GM21825 (cell line): Measurements from ENCODE around the gene MUS81.

Experiments
- ATAC-seq: cut with Tn5 transposase; IDR thresholded peaks from one replicate; pipeline ENCODE4 v1.9.1; 2021; ENCODE audit warnings: mild to moderate bottlenecking, moderate library complexity; ENCODE audit not compliant: unreplicated experiment

The MUS81 gene

DNA sequence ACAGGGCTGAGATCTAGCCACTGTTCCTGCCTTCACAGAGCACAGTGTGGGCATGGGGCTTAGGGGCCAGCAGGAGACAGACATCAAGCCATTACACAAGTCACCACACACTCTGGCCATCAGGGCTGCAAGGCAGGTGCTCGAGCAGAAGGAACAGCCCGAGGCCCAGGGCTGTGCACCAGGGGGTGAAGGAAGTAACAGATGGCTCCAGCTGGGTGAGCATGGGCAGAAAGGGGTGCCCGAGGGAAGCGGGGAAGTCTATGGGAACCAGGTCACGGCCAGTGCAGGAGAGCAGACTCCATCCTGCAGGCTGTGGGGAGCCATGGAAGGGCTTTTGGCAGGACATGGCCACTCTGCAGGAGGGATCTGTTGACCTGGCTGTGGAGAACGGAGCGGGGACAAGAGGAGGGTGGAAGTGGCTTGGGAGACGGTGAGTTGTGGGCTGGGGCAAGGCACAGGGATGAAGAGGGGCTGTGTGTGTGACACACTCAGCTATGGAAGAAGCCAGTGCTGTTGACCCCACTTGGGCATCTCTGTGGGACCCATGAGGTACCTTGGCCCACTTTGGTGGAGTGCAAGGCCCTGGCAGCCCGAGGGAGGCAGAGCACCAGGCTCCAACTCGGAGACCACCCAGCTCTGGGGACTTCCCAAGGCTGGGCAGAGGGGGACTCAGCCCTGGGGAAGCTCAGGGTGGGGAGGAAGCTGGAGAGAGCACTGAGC lies 55.0 kb downstream of the MUS81 start:
- no peak for ATAC-seq

DNA sequence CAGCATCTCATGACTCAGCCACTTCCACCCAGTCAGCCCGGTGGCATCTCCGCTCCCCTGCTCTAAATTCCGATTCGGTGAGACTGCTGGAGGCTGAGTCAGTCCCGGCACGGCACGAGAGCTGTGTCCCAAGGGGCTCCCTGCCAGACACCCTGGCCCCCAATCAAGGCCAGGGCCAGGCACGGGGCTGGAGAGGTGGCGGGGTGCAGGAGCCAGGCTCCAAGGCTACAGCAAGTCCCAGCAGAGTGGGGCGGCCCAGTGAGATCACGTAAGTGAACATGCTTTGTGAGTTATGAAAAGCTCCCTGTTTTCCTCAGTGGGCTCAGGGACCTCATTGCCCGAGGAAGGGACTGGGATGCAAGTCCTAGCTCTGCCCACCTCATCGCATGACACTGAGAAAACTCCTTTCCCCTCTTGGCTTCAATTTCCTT lies 55.6 kb downstream of the MUS81 start:
- no peak for ATAC-seq
